Jurkat, Clone E6-1 (cell line): ENCODE data around the gene CYTH4.
A peak's percentile ranks its signal among the peaks of the same experiment; 100 is the strongest.
"Not testable (repeated sequence)": the region's sequence is repeated elsewhere in the genome, so short reads cannot be mapped to it uniquely, and the experiment has no call there.

Source experiments
- DNase-seq: peaks from one replicate; pipeline ENCODE4 v3.0.0-alpha.2; 2011; ENCODE audit warnings: low read depth, low spot score
- H3K4me3 ChIP-seq: 2 replicates; pipeline ENCODE4 v1.5.1; 2011; ENCODE audit warnings: mild to moderate bottlenecking, low read length, control low read depth, moderate library complexity

The CYTH4 gene

GRCh38 chr22:37245740-37246139 lies 36.6 kb upstream of the CYTH4 start:
- H3K4me3 ChIP-seq: no peak overlapping the region
- DNase-seq: no peak

DNA sequence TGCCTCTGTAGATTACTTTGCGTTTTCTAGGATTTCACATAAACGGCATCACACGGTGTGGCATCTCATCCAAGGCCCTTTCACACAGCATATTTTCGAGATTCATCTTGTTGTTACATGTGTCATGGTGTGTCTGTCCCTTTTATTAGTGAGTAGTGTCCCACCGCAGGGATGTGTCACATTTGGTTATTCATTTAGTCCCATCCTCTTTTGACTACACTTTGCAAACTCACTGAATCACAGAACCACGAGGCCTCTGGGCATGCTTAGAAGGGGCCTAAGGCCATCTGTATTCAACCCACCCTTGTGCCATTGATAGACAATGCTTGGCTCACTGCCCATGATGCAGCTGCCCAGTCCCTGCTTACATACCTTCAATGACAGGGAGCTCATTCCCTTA lies 34.1 kb upstream of the CYTH4 start:
- DNase-seq: no peak
- no peak overlapping the region for H3K4me3 ChIP-seq

- H3K4me3 ChIP-seq: no peak overlapping the region
- no peak for DNase-seq
Observed at GRCh38 chr22:37249986-37250385, 32.3 kb upstream of the CYTH4 start.

DNA sequence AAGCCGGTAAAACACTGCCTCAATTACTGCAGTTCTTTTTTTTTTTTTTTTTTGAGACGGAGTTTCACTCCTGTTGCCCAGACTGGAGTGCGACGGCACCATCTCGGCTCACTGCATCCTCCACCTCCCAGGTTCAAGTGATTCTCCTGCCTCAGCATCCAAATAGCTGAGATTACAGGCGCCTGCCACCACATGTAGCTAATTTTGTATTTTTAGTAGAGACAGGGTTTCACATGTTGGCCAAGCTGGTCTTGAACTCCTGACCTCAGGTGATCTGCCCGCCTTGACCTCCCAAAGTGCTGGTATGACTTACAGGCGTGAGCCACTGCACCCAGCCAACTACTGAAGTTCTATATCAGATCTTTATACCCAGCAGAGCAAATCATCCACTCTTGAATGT lies 30.5 kb upstream of the CYTH4 start:
- not testable (repeated sequence) for DNase-seq, H3K4me3 ChIP-seq

DNA sequence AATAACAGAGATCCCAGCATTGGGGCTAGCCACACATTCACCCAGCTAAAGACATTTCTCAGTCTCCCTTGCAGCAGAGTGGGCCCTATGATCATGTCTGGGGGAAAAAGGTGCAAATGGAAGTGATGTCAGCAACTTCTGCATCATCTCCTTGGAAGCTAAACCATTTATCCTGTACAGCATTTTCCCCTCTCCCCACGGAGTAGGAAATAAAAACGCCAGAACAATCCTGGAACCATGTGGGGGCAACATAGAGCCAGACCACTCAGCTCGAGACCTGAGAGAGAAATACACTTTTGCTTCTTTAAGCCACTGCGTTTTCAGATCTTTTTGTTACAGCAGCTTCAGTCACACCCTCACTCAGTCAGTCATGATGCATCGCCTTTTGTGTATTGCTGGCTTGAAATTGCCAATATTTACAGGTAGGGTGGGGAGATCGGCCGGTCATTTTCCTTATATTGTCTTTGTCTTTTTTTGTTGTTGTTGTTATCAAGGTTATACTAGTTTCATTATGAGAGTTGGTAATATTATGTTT lies 29.1 kb upstream of the CYTH4 start:
- H3K4me3 ChIP-seq: no peak overlapping the region
- no peak for DNase-seq

DNA sequence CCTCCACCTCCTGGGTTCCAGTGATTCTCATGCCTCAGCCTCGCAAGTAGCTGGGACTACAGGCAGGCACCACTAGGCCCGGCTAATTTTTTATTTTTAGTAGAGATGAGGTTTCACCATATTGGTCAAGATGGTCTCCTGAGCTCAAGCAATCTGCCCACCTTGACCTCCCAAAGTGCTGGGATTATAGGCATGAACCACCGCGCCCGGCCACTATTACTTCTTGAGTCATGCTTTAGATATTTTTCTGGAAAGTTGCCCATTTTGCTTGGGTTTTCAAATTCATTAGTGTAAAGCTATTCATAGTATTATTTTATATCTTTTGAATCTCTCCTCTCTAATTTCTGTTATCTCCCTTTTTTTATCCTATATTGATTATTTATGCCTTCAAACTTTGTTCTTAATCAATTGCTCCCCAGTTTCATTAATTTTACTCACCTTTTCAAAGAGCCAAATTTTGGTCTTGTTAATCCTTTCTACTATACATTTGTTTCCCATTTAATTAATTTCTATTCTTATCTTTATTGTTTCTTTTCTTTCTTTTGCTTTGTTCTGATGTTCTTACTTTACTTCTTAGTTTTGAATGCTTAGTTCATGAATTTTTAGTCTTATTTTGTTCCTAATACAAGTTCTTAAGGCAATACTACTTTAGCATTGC lies 28.0 kb upstream of the CYTH4 start:
- no peak for DNase-seq
- no peak overlapping the region for H3K4me3 ChIP-seq

- H3K4me3 ChIP-seq: no peak overlapping the region
- DNase-seq: no peak
Observed at GRCh38 chr22:37254867-37255233, 27.5 kb upstream of the CYTH4 start.

DNA sequence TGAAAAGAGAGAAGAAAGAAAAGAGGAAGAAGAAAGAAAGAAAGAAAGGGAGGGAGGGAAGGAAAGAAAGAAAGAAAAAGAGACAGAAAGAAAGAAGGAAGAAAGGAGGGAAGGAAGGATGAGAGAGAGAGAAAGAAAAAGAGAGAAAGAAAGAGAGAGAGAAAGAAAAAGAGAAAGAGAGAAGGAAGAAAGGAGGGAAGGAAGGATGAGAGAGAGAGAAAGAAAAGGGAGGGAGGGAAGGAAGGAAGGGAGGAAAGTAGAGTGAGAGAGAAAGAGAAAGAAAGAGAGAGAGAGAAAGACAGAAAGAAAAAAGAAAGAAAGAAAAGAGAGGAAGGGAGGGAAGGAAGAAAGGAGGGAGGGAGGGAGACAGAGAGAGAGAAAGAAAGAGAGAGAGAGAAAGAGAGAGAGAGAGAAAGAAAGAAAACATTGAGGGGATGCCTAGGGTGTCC lies 26.7 kb upstream of the CYTH4 start:
- no peak overlapping the region for H3K4me3 ChIP-seq
- no peak for DNase-seq

GRCh38 chr22:37256075-37256726 lies 26.1 kb upstream of the CYTH4 start:
- no peak for DNase-seq
- H3K4me3 ChIP-seq: no peak overlapping the region

- no peak for DNase-seq
- H3K4me3 ChIP-seq: no peak overlapping the region
Observed at GRCh38 chr22:37258005-37258752, 24.1 kb upstream of the CYTH4 start.

GRCh38 chr22:37258753-37259401 lies 23.4 kb upstream of the CYTH4 start:
- no peak overlapping the region for H3K4me3 ChIP-seq

DNA sequence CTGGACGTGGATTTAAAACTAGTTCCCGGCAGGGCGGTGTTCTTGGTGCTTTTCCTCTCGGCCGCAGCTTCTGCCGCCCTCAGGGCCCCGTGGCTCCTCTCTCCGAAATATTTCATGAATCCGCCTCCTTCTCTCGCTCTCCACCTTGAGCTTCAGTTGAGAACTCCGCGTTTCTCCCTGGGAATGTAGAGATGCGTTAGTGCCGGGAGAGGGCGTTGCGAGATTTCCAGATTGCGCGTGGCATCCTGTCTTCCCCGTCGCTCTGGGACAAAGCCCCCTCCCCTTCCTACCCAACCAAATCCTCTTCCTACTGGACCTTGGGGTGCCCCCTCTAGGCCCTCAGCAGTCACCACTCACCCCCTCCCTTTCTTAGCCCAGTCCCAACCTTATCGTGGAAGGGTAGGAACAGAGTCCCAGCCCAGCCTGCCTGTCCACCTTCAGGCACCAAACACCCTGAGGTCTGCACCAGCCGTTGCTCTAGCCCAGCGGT lies 22.7 kb upstream of the CYTH4 start:
- H3K4me3 ChIP-seq: peak overlapping the region; percentile 33
- DNase-seq: peak; percentile 56

More at GRCh38 chr22:37258753-37259401, 23.4 kb upstream of the CYTH4 start:
- DNase-seq: no peak

DNA sequence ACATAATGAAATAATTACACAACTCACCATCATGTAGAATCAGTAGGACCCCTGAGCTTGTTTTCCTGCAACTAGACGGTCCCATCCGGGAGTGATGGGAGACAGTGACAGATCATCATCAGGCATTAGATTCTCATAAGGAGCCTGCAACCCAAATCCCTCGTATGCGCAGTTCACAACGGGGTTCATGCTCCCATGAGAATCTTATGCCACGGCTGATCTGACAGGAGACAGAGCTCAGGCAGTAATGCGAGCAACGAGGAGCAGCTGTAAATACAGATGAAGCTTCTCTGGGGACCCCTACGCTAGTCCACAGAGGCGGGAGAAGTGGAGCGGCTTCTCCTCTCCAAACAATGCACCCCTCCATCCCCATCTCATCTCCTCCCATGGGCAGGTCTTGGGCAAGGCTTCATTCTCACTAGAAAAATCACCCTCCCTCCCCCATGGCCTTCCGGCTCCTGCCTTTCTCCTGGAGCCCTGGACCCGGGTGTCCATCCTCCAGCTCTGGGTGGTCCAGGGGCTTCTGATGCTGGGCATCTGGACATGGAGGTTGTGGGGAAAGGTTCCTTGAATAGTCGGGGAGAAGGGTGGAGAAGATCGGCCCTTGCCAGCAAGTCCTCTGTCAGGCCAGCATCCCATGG lies 22.0 kb upstream of the CYTH4 start:
- DNase-seq: no peak
- H3K4me3 ChIP-seq: peak overlapping the region; percentile 18

- no peak for DNase-seq
- H3K4me3 ChIP-seq: peak overlapping the region; percentile 18
Observed at GRCh38 chr22:37260901-37261336, 21.4 kb upstream of the CYTH4 start.

DNA sequence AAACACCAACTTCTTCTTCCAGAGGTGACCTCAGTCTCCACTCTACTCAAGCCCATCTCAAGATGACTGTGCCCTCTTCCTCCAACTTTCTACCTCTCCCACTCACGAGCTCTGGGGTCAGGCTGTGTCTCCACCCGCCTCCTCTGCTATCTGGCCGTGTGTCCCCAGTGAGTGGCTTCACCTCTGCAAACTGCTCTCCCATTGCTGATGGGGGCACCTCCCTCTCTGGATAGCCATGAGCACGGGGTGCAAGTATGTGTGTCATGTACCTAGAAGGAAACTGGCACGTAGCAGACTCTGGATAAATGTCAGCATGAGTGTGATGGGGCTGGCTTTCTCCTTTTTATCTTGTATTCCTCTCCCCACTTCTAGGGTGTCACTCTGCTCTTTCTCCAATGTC lies 20.0 kb upstream of the CYTH4 start:
- no peak overlapping the region for H3K4me3 ChIP-seq
- no peak for DNase-seq

GRCh38 chr22:37263966-37264887 lies 18.1 kb upstream of the CYTH4 start:
- DNase-seq: no peak
- H3K4me3 ChIP-seq: no peak overlapping the region

DNA sequence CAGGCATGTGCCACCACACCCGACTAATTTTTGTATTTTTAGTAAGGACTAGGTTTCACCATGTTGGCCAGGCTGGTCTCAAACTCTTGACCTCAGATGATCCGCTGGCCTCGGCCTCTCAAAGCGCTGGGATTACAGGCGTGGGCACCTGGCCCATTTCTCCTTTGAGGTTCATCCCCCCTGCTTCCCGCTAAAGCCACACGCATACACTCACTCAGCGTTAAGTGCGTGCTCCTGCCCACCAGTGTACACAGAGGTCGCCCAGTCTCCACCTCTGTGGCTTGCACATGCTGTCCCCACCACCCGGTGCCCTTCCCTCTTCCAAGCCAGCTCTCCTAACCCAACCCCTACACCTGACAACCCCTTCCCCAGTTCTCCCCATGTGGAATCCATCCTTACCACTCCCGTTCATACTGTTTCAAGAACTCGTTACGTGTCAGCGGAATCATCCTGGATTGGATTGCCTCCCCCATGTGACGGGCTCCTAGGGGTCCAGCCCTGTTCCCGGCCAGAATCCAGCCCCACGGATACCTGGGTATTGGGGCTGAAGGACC lies 15.7 kb upstream of the CYTH4 start:
- no peak for DNase-seq
- no peak overlapping the region for H3K4me3 ChIP-seq

- peak overlapping the region; percentile 43 for H3K4me3 ChIP-seq
- no peak for DNase-seq
Observed at GRCh38 chr22:37267135-37267587, 15.1 kb upstream of the CYTH4 start.
